Prostate gland (tissue), 2 donors: ENCODE measurements around the gene CAMK2D.
A peak's percentile ranks its signal among the peaks of the same experiment; 100 is the strongest.

Experiments
- CTCF ChIP-seq, 4 experiments: fragments of 200-600 bp in 2 of 4; fragments of 450-650 bp in 2 of 4; sonication (generic) in 2 of 4; IDR thresholded peaks; 1 replicate in 3 of 4; 2 replicates in 1 of 4; pipeline ENCODE4 v1.5.1; 2016 to 2019; ENCODE audit warnings: antibody characterized with exemption in 4 of 4, mild to moderate bottlenecking in 2 of 4, moderate library complexity in 2 of 4
- POLR2AphosphoS5 ChIP-seq: sonication (generic); formaldehyde crosslinking; IDR thresholded peaks from one replicate; pipeline ENCODE4 v1.6.1; 2017; ENCODE audit warnings: antibody characterized with exemption

- TF ChIP-seq POLR2AphosphoS5: peak; percentile 20
- TF ChIP-seq CTCF (IDR thresholded peaks at IDR 0.05): no peak
Measured at GRCh38 chr4:113435893-113436292, 325.6 kb downstream of the CAMK2D start.
